ENCODE data around the gene SGO2.

DNA sequence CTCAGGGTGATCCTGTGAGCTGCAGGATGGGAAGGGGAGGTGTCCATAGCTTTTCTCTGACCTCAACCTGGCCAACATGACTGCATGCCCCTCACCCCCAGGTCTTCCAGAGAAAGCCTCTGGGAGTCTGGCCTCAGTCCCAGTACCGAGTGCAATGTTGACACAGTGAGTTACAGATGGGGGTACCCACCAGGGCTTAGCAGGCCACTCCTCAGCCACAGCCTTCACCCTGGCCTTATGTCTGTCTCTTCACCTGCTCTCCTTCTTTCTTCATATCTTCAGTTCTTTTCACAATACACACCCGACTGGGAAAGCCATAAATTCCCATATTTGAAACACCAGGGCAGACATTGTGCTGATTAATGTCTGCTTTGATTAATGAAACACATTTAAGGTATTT is 93.3 kb downstream of the SGO2 start:
- TF ChIP-seq, protein P1, sequence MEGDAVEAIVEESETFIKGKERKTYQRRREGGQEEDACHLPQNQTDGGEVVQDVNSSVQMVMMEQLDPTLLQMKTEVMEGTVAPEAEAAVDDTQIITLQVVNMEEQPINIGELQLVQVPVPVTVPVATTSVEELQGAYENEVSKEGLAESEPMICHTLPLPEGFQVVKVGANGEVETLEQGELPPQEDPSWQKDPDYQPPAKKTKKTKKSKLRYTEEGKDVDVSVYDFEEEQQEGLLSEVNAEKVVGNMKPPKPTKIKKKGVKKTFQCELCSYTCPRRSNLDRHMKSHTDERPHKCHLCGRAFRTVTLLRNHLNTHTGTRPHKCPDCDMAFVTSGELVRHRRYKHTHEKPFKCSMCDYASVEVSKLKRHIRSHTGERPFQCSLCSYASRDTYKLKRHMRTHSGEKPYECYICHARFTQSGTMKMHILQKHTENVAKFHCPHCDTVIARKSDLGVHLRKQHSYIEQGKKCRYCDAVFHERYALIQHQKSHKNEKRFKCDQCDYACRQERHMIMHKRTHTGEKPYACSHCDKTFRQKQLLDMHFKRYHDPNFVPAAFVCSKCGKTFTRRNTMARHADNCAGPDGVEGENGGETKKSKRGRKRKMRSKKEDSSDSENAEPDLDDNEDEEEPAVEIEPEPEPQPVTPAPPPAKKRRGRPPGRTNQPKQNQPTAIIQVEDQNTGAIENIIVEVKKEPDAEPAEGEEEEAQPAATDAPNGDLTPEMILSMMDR (conservative IDR thresholded peaks at IDR 0.05): no peak
- no peak for TF ChIP-seq ZFX (IDR thresholded peaks at IDR 0.05)
